Measurements from ENCODE around the gene KLHL17.
"Not testable (repeated sequence)": the region's sequence is repeated elsewhere in the genome, so short reads cannot be mapped to it uniquely, and the experiment has no call there.

Gene KLHL17

GRCh38 chr1:967466-968343 lies 7.3 kb downstream of the KLHL17 start:
- DNase-seq (ENCODE audit: low read depth in 3 of 3), result no peak

- no peak for DNase-seq (ENCODE audit: low read depth in 3 of 3)
Observed at GRCh38 chr1:969260-969855, 9.0 kb downstream of the KLHL17 start.

- DNase-seq (ENCODE audit: low read depth in 3 of 3), result no peak
Observed at GRCh38 chr1:970242-970972, 10.0 kb downstream of the KLHL17 start.

GRCh38 chr1:970973-971730 lies 10.8 kb downstream of the KLHL17 start:
- no peak for DNase-seq (ENCODE audit: low read depth in 3 of 3)

GRCh38 chr1:971751-972506 lies 11.5 kb downstream of the KLHL17 start:
- no peak for DNase-seq (ENCODE audit: low read depth in 3 of 3)

GRCh38 chr1:972726-973458 lies 12.5 kb downstream of the KLHL17 start:
- no peak for DNase-seq (ENCODE audit: low read depth in 3 of 3)

GRCh38 chr1:973459-974292 lies 13.3 kb downstream of the KLHL17 start:
- no peak for DNase-seq (ENCODE audit: low read depth in 3 of 3)

GRCh38 chr1:974293-974640 lies 13.9 kb downstream of the KLHL17 start:
- no peak for DNase-seq (ENCODE audit: low read depth in 3 of 3)

- no peak for DNase-seq (ENCODE audit: low read depth in 3 of 3)
Observed at GRCh38 chr1:974687-975328, 14.4 kb downstream of the KLHL17 start.

- no peak for DNase-seq (ENCODE audit: low read depth in 3 of 3)
Observed at GRCh38 chr1:975365-975764, 15.0 kb downstream of the KLHL17 start.

- peak in 2 of 3 experiments; percentile 58 to 63 for DNase-seq (ENCODE audit: low read depth in 3 of 3)
Observed at GRCh38 chr1:975896-976683, 15.7 kb downstream of the KLHL17 start.

- not testable (repeated sequence) for DNase-seq (ENCODE audit: low read depth in 3 of 3)
Observed at GRCh38 chr1:976791-977190, 16.4 kb downstream of the KLHL17 start.

- no peak for DNase-seq (ENCODE audit: low read depth in 3 of 3)
Observed at GRCh38 chr1:978069-978834, 17.9 kb downstream of the KLHL17 start.

GRCh38 chr1:978835-979743 lies 18.7 kb downstream of the KLHL17 start:
- no peak for DNase-seq (ENCODE audit: low read depth in 3 of 3)

GRCh38 chr1:979744-980072 lies 19.3 kb downstream of the KLHL17 start:
- no peak for DNase-seq (ENCODE audit: low read depth in 3 of 3)

GRCh38 chr1:980137-980571 lies 19.8 kb downstream of the KLHL17 start:
- DNase-seq (ENCODE audit: low read depth in 3 of 3), result no peak

Measured in stimulated activated CD4-positive, alpha-beta T cell treated with anti-CD3 and anti-CD28 coated beads, TNF-alpha, amount 100 ng/mL, for 24 hours (primary cell).